Colonic mucosa (tissue), 4 donors: ENCODE results near the gene ELAVL3. TPM values are rescaled to one million over a fixed set of nuclear protein-coding genes. Genes with fewer than 3 reads are reported as not detected.
"Not testable (repeated sequence)": the region's sequence is repeated elsewhere in the genome, so short reads cannot be mapped to it uniquely, and the experiment has no call there.

Experiments used
- DNase-seq: peaks from one replicate; pipeline ENCODE4 v3.0.0-alpha.2; 2020
- H3K27ac ChIP-seq: fragments of 200-600 bp; one replicate; pipeline ENCODE4 v1.8.0; 2021
- H3K27me3 ChIP-seq: fragments of 200-600 bp; one replicate; pipeline ENCODE4 v1.8.0; 2021
- H3K36me3 ChIP-seq: fragments of 200-600 bp; one replicate; pipeline ENCODE4 v1.8.0; 2021
- H3K4me1 ChIP-seq: fragments of 200-600 bp; one replicate; pipeline ENCODE4 v1.8.0; 2021; ENCODE audit warnings: mild to moderate bottlenecking
- H3K4me3 ChIP-seq: fragments of 200-600 bp; one replicate; pipeline ENCODE4 v1.8.0; 2021
- H3K9ac ChIP-seq, 2 donors: one replicate each; pipeline ENCODE4 v1.7.0; 2013; ENCODE audit warnings: control low read depth in 2 of 2, low read depth in 2 of 2, low read length in 2 of 2
- H3K9me3 ChIP-seq: fragments of 200-600 bp; one replicate; pipeline ENCODE4 v1.8.0; 2021
- CTCF ChIP-seq: fragments of 200-600 bp; IDR thresholded peaks from one replicate; pipeline ENCODE4 v1.8.0; 2022; ENCODE audit warnings: antibody characterized with exemption, mild to moderate bottlenecking
- intact Hi-C: fragments of 100-400 bp; cut with DNase I; formaldehyde crosslinking; loops from one replicate; pipeline ENCODE4 v1.14.1; 2022
- total RNA-seq, 2 donors: library from RNA; stranded (reverse); fragmentation: NEBNext Ultra II Directional in 1 of 2; extraction: Animal tissue kit (Norgen Biotek cat#: 25700) in 1 of 2; gene quantifications; one replicate each; pipeline ENCODE4 v1.2.1, GENCODE V29; 2021
- donor health status: healthy.
- donor health status: DM: no; HTN: no; CAD: no.
- donor health status: DM: no; HTN: no; CAD: no.

The ELAVL3 gene
- total RNA-seq, 2 donors from 2014 or later: 0.25 to 0.50 TPM

- no peak for DNase-seq
- H3K36me3 ChIP-seq: no peaks in the 10 kb centered on the region
Measured at GRCh38 chr19:11460207-11460606, 20.6 kb downstream of the ELAVL3 start.

GRCh38 chr19:11458912-11459311 is 21.9 kb downstream of the ELAVL3 start:
- H3K27ac ChIP-seq, H3K9me3 ChIP-seq, intact Hi-C loops, DNase-seq, H3K36me3 ChIP-seq, H3K27me3 ChIP-seq, H3K4me1 ChIP-seq, H3K9ac ChIP-seq, H3K4me3 ChIP-seq: not testable (repeated sequence)

More at GRCh38 chr19:11460207-11460606, 20.6 kb downstream of the ELAVL3 start:
- no peaks in the 10 kb centered on the region for H3K27me3 ChIP-seq
- no peak overlapping the region for H3K9ac ChIP-seq
- no peak overlapping the region for H3K4me3 ChIP-seq
- no peaks in the 10 kb centered on the region for H3K9me3 ChIP-seq
- TF ChIP-seq CTCF: no peak
- no peaks in the 10 kb centered on the region for H3K4me1 ChIP-seq
- intact Hi-C loops: no loop called here
- no peak overlapping the region for H3K27ac ChIP-seq

- no peak for TF ChIP-seq CTCF
- no peaks in the 10 kb centered on the region for H3K4me1 ChIP-seq
- no peaks in the 10 kb centered on the region for H3K36me3 ChIP-seq
- intact Hi-C loops: no loop called here
- H3K9me3 ChIP-seq: no peaks in the 10 kb centered on the region
- no peak overlapping the region for H3K9ac ChIP-seq
- DNase-seq: no peak
- H3K27ac ChIP-seq: no peak overlapping the region
- H3K27me3 ChIP-seq: no peaks in the 10 kb centered on the region
- H3K4me3 ChIP-seq: no peak overlapping the region
Measured at GRCh38 chr19:11458236-11458900, 22.5 kb downstream of the ELAVL3 start.

GRCh38 chr19:11457831-11458230 is 23.0 kb downstream of the ELAVL3 start:
- intact Hi-C loops: no loop called here
- no peaks in the 10 kb centered on the region for H3K4me1 ChIP-seq
- DNase-seq: no peak
- no peaks in the 10 kb centered on the region for H3K36me3 ChIP-seq
- H3K4me3 ChIP-seq: no peak overlapping the region
- no peak for TF ChIP-seq CTCF
- H3K9me3 ChIP-seq: no peaks in the 10 kb centered on the region
- H3K9ac ChIP-seq: no peak overlapping the region
- H3K27ac ChIP-seq: no peak overlapping the region
- H3K27me3 ChIP-seq: no peaks in the 10 kb centered on the region

GRCh38 chr19:11457115-11457514 is 23.7 kb downstream of the ELAVL3 start:
- DNase-seq: no peak
- intact Hi-C loops: no loop called here
- H3K27me3 ChIP-seq: no peaks in the 10 kb centered on the region
- H3K9me3 ChIP-seq: no peaks in the 10 kb centered on the region
- H3K4me1 ChIP-seq: no peaks in the 10 kb centered on the region
- H3K9ac ChIP-seq: no peak overlapping the region
- H3K4me3 ChIP-seq: no peak overlapping the region
- H3K36me3 ChIP-seq: no peaks in the 10 kb centered on the region
- no peak for TF ChIP-seq CTCF
- H3K27ac ChIP-seq: no peak overlapping the region

- Histone ChIP-seq H3K9me3 (no peaks in the 10 kb centered on the region), H3K27ac (no peak overlapping the region), H3K4me3 (no peak overlapping the region), H3K27me3 (no peaks in the 10 kb centered on the region), H3K4me1 (no peaks in the 10 kb centered on the region), H3K36me3 (no peaks in the 10 kb centered on the region), H3K9ac (no peak overlapping the region)
- intact Hi-C loops: no loop called here
- DNase-seq: no peak
- no peak for TF ChIP-seq CTCF
Measured at GRCh38 chr19:11456659-11457058, 24.2 kb downstream of the ELAVL3 start.

- DNase-seq, H3K27me3 ChIP-seq, intact Hi-C loops: not testable (repeated sequence)
Measured at GRCh38 chr19:11455233-11455554, 25.7 kb downstream of the ELAVL3 start.

More at GRCh38 chr19:11455233-11455554, 25.7 kb downstream of the ELAVL3 start:
- not testable (repeated sequence) for H3K4me3 ChIP-seq, H3K9me3 ChIP-seq, H3K27ac ChIP-seq, H3K9ac ChIP-seq, H3K36me3 ChIP-seq, H3K4me1 ChIP-seq
